Epithelial cell of esophagus (primary cell): ENCODE measurements around the gene TFR2.
A peak's percentile ranks its signal among the peaks of the same experiment; 100 is the strongest.

Experiments used
- DNase-seq: peaks from one replicate; pipeline ENCODE4 v3.0.0; 2010; ENCODE audit warnings: low read depth
- H3K4me3 ChIP-seq: 2 replicates; pipeline ENCODE4 v1.5.1; 2011; ENCODE audit warnings: mild to moderate bottlenecking, low read length, control low read depth
- TF ChIP-seq, protein P1 (sequence below): IDR thresholded peaks from 2 replicates; pipeline ENCODE4 v1.5.1; 2011; ENCODE audit warnings: low read depth, mild to moderate bottlenecking, low read length, control low read depth, inconsistent platforms; ENCODE audit not compliant: insufficient read depth; ENCODE audit errors: missing control alignments

Gene TFR2

DNA sequence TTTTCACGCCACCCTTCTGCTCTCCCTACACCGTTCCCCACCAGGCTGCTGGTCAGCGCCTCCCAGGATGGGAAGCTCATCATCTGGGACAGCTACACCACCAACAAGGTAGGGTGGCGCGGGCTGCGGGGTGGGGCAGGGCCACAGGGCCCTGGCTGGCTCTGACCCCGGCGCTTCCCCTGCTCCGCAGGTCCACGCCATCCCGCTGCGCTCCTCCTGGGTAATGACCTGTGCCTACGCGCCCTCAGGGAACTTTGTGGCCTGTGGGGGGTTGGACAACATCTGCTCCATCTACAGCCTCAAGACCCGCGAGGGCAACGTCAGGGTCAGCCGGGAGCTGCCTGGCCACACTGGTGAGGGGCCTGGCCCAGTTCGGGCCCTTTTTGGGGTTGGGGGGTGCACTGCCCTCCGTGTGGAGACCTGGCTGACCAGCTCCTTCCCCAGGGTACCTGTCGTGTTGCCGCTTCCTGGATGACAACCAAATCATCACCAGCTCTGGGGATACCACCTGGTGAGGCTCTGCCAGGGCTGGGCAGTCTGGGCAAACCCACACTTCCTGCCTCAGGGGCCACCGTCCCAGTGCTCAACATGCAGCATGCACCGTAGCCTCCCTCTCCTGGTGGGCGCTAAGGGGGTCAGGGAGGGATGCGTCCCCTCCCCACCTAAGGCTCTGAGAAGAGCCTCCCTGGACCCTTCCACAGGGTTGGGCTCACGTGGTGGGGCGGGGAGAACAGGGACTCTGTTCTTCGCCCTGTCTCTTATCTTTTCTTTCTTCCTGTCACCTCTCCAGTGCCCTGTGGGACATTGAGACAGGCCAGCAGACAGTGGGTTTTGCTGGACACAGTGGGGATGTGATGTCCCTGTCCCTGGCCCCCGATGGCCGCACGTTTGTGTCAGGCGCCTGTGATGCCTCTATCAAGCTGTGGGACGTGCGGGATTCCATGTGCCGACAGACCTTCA is 36.2 kb upstream of the TFR2 start:
- DNase-seq, result no peak

DNA sequence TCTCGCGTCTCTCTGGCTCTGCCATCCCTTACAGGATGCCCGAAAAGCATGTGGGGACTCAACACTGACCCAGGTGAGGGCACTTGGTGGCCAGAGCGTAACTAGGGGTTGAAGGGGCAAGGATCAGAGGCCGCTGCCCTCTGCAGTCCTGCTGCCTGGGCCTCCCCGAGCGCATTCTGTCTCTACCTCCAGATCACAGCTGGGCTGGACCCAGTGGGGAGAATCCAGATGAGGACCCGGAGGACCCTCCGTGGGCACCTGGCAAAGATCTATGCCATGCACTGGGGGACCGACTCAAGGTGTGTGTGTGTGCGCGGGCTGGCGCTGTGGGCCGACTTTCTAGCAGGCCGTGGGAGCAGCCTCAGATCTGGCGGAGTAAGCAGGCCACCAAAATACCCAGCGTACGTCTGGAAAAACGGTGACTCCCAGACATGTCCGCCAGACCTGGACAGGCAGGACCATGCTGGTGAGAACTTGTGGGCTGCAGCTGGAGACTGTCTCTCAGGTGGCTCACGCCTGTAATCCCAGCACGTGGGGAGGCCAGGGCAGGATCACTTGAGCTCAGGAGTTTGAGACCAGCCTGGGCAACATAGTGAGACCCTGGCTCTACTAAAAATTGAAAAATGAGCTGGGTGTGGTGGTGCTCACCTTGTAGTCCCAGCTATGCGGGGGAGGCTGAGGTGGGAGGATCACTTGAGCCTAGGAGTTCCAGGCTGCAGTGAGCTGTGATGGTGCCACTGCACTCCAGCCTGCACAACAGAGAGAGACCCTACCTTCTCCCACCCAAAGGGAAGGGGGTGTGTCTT is 35.4 kb upstream of the TFR2 start:
- H3K4me3 ChIP-seq, result peak overlapping the region; percentile 25
- TF ChIP-seq, protein P1, sequence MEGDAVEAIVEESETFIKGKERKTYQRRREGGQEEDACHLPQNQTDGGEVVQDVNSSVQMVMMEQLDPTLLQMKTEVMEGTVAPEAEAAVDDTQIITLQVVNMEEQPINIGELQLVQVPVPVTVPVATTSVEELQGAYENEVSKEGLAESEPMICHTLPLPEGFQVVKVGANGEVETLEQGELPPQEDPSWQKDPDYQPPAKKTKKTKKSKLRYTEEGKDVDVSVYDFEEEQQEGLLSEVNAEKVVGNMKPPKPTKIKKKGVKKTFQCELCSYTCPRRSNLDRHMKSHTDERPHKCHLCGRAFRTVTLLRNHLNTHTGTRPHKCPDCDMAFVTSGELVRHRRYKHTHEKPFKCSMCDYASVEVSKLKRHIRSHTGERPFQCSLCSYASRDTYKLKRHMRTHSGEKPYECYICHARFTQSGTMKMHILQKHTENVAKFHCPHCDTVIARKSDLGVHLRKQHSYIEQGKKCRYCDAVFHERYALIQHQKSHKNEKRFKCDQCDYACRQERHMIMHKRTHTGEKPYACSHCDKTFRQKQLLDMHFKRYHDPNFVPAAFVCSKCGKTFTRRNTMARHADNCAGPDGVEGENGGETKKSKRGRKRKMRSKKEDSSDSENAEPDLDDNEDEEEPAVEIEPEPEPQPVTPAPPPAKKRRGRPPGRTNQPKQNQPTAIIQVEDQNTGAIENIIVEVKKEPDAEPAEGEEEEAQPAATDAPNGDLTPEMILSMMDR, result no peak
- no peak for DNase-seq

More for the DNA sequence above, 36.2 kb upstream of the TFR2 start:
- TF ChIP-seq, protein P1, result no peak
- H3K4me3 ChIP-seq, result no peak overlapping the region

DNA sequence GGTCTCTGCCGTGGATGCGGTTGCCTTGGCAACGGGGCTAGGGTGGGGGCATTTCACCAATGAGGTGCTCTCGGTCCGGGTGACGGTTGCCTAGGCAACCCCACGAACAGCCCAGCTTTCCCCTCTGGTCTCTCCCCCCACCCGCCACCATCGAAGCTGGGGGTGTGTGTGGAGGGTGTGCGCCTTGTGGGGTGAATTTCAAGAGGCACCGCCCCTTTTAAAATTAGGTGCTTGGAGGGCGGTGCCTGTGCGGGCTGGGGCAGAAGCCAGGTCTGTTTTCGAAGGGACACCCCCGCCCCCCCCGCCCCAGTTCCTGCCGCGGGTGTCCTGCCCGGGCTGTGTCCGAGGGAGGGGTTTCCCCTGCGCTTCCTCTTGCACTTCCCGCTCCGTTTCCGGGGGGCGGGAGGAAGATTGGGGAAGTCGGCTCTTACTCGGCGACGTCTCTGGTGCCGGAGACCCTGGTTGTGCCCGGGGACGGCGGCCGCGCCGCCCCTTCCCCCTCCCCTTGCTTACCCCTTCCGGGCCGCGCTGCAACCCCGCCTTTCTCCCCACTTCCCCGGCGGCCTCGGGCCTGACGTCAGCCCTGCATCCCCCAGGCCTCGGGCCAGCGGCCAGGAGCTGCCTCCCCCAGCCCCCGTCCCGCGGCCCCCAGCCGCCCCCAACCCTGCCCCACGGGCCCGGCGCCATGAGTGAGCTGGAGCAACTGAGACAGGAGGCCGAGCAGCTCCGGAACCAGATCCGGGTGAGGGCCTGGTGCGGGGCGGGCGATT is 34.4 kb upstream of the TFR2 start:
- peak; percentile 66 for DNase-seq
- TF ChIP-seq, protein P1, result no peak

DNA sequence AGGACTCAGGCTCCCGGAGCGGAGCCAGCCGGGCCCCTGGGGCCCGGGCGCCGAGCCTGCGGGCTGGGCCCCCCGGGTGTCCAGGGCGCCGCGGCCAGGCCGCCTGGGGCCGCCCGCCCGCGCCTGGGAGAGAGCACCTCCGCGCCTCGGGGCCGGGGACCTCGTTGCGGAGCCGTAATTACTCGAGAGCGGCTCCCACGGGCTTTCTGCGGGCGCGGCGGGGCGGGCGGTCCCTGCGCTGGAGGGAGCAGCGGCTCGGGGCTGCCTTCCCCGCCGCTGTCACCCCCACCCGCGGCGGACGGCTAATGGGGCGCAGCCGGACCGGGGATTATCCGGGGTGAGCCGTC is 33.7 kb upstream of the TFR2 start:
- DNase-seq, result no peak

More for the DNA sequence above, 34.4 kb upstream of the TFR2 start:
- peak overlapping the region; percentile 93 for H3K4me3 ChIP-seq

DNA sequence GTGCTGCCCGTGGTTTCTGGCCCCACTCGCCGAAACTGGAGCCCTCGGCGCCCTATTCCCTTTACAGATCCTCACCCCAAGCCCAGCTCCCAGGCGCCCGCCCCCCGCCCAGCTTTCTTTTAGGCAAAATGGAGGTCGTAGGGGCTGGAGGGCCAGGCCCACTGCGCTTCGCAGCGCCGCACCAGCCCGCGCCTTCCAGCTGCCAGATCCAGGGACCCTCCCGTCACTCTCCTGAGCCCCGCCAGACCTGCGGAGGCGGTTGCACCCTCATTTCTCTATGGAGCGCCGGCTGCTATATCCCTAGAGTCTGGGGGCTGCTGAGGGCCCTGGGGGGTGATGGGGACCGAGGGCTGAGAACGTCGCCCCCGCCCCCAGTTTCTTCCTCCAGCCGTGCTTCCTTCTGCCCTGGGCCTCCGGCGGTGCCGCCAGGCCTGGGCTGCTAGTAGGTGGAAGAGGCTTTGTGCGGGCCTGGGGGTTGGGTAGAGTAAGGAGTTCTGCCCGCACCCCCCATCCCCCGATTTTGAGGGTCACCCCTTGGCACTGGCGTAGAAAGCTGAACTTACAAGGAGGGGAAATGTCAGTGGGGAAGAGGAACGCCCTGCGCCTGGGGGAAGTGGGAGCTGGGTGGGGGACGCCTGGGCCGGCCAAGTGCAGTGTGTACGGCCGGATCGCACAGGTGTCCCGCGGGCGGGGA is 33.2 kb upstream of the TFR2 start:
- TF ChIP-seq, protein P1, result no peak
- no peak for DNase-seq

More for the DNA sequence above, 33.7 kb upstream of the TFR2 start:
- peak overlapping the region; percentile 93 for H3K4me3 ChIP-seq
- TF ChIP-seq, protein P1, result no peak

DNA sequence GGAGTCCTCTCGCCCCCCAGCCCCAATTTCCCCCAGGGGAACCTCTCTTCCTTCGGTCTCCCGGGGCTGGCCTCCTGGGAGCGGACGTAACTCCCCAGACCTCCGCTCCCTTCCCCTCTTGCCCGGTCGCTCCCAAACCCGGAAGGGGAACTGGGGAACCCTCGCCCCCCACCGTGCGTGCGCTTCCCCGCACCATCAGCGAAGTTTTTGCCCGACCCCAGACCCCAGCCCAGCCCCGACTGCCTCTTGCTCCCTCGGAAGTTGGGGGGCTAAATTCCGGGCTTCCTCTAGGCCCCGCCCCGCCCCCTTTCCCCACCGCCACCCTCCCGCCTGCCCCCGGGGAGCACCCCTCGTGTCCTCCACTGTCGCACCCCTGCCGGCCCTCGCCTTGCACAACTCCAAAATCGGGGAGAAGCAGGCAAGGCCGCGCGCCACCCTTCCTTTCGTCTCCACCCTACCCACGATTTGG is 32.6 kb upstream of the TFR2 start:
- DNase-seq, result peak; percentile 27
- H3K4me3 ChIP-seq, result peak overlapping the region; percentile 93
- TF ChIP-seq, protein P1, result no peak

More for the DNA sequence above, 33.2 kb upstream of the TFR2 start:
- H3K4me3 ChIP-seq, result peak overlapping the region; percentile 93
